HG03558 (cell line): ENCODE results near the gene NTRK3.

Experiments used
- ATAC-seq: cut with Tn5 transposase; IDR thresholded peaks from one replicate; pipeline ENCODE4 v1.9.1; 2021; ENCODE audit warnings: moderate number of reproducible peaks; ENCODE audit not compliant: unreplicated experiment; ENCODE audit errors: extremely low read depth

Gene NTRK3

DNA sequence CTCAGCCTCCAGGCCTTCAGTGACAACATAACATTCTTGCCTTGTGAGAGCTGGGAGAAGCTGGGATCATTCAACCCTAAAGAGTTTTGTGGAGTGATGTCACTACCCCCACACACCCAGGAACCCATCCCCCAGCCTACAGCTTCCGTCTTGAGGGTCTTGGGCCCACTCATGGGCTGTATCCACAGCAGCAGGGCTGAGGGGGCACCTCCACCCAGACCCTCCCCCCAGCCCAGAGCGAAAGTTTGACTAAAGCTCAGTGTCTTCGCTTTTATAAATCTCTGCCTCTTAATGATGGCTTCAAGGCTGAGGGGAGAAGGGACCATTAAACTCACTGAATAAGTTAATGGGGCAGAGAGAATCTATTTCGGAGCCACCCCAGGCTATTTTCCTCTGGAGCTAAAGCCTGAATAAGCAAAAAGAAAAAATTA, 23.8 kb downstream of the NTRK3 start:
- no peak for ATAC-seq

DNA sequence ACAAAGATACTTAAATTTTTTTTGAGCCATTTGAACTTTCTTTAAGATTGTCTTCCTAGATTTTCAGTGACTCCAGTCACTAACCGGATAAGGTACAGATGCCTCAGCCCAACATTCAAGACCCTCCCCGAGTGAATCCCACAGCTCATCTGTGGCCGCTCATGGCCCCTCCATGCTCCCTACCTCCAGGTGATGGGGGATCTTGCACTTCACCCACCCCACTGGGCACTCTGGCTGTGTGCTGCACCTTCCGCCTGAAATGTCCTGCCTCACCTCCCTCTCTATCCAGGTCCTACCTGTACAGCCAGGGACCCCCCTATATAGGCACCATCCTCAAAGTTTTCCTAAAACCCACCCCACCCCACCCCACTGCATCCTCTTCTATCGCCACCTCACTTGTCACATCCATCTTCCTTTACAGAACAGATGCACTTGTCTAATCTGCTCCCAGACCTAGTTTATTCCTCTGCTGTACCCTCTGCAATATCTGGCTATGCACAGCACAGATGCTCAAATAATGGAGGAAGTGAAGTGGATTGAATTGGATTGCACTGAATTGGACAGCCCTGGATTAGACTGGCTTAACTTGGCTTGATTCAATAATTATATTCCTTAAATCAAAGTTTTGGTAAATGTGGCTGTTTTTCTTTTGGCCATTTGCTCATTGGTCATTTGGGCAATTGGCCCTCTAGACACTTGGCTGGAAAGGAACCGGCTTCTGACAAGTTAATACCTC, 24.5 kb downstream of the NTRK3 start:
- ATAC-seq: no peak

DNA sequence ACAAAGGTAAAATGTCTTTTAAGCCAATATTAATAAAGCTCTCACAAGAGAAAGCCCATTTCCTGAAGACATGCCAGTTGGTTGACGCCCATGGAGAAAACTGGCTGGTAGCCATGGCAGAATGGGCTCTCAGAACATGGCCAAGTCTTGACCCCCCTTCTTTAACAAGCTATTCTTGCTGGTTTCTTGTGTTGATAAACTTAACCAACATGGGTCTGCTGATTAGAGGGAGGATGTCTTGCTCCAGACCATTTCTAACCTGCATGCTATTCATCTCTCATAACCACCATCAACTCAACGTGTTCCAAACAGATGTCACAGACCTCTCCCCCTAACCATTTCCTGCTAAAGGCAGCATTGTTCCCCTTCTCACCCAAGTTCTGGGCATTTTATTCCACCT, 25.7 kb downstream of the NTRK3 start:
- ATAC-seq: no peak

DNA sequence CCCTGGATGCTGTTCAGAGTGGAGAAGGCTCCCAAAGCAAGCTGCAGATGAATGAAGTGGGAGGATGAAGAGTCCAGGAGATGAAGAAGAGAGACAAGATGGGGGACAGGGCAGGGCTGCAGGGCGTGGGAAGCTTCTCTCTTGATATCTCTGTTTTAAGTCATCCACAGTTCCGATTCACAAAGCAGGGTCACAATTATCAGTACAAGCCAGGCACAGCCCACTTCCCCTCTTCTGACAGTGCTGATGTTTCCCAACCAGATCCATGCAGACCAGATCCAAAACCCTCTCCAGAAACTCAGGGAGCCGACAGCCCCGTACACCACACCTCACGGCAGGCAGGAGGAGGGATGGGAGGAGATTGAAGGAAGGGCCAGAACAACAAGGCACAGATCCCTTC, 31.1 kb downstream of the NTRK3 start:
- ATAC-seq: no peak

DNA sequence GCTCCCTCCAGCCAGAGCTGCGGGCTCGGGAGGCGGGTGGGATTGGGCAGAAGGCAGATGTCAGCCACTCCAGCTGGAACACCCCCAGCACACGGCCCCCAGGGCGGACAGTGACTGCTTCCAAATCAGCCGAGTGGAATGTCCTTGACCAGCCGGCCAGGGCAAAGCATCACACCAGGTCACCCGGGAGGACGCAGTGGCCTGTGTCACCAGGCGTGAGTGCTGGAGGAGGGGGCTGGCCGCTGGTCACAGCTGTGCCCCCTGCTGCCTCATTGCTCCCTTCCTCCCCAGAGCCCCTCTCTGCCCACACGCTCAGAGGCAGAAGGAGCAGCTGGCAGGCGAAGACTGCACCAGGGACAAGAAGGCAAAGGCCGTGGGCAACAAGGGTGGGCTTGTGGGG, 33.5 kb downstream of the NTRK3 start:
- no peak for ATAC-seq

DNA sequence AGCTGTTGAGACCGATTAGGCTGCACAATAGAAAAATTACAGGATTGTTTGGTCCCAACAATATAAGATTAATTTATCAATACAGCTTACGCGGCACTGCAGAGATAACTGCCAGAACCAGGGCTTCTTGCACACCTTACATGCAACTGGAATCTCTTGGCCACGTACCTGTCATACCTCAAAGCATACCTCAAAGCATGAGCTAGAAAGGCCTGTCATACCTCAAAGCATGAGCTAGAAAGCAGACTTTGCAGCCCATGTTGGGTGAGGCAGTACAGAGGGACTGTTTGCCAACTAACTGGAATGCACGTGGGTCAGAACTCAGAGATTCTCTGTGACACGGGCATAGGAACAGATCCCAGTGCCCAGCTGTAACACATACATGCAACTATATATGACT, 34.7 kb downstream of the NTRK3 start:
- no peak for ATAC-seq

DNA sequence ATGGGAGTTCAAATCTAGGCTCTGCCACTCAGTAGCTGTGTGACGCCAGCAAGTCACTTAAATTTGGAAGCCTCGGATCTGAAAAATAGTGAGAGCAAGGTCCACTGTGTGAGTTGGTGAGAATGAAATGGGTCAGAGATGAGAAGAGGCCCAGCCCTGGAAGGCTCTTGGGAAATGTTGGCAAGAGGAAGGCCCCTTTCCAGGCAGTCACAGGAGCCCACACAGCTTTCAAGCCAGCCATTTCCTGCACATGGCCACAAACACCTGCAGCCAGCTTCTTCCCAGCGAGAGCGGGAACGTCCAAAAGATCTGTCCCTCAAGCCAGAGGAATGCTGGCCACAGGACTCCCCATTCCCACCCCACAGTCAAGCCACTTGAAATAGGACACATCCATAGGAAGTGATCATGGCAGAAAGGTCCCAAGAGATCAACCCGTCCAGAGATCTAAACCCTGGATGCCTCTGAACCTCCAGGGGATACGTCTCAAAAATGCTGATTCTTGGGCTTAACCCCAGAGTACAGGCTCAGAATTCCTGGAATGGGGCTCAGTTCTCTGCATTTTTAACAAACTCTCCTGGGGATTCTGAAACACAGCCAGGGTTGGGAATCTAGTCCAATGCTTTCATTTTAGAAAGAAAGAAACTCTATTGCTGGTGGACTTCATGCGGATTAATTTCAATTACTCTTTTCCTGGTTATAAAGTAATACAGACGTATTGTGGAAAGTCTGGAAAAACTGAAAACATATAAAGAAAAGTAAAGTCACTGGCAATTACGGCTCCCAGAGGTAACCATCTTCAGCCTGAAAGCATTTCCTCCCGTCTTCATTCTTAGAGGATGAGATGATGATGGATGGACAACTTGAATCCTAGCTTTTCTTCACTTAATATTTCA, 35.9 kb downstream of the NTRK3 start:
- ATAC-seq: no peak

DNA sequence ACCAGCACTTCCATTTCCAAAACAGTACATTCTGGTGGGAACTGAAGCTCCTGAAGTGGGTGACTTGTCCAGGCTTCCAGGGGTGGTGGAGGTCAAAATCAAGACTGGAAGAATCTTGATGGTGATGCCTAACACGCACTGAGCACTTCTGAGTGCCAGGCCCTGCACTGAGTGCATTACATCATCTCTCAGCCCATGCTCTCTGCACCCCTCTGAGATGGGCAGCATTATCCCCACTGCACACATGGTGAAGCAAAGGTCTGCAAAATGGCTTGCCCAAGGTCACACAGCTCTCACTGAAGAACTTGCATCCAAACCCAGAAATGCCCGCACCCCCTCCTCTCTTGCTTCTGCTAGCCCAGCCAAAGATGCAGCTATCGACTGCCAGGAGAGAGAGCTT, 36.9 kb downstream of the NTRK3 start:
- no peak for ATAC-seq

DNA sequence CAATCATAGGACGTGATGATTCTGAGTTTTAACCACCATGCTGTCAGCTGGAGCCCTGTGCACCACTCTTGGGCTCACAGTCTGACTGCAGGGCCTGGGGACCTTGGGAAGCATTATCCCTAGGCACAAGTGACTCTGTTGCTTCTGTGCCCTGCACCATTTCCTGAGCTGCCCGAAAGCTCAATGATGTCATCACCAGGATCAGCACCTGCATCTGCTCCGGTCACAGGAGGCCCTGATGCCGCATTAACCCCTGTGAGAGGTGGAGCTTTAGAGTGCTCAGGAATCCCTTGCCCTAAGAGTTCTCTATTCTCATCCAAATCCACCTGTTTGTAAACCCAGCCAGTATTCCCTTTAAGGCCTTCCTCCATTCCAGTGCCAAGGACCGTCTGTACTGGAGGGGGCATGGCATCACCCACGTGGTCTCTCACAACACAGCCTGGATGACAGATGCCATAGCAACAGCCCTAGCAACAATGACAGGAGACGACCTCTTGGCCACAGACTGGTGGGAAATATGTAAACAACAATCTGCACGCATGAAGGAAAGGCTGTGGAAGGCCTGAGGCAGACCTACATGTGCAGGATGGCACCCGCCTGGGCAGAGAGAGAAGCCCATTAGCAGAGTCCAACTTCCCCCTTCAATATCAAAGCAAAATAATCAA, 37.9 kb downstream of the NTRK3 start:
- ATAC-seq: no peak

DNA sequence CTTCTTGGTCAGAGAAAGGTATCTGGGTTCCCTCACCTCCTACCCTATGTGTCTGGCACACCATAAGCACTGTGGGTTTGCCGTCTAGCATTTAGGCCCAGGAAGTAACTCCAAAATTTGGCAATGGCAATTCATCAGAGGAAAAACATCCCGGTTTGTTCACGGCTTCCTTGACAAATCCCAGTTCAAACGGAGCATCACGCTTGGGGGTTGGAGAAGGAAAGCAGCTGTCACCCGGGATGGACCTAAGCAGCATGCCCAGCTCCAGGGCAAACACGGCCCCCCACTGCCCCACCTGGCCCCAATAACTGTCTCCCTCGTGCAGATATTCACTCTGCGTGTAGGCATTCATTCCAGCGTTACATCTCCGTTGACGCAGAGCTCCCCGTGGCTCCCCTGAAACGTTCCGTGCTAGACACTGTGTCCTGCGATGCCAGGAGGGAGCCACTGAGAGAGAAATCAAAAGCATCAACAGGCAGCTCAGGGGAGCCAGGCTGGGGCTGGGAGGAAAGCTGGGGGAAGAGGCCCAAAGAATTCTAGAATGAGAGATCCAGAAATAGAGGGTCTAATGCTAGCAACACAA, 41.4 kb downstream of the NTRK3 start:
- ATAC-seq: no peak

DNA sequence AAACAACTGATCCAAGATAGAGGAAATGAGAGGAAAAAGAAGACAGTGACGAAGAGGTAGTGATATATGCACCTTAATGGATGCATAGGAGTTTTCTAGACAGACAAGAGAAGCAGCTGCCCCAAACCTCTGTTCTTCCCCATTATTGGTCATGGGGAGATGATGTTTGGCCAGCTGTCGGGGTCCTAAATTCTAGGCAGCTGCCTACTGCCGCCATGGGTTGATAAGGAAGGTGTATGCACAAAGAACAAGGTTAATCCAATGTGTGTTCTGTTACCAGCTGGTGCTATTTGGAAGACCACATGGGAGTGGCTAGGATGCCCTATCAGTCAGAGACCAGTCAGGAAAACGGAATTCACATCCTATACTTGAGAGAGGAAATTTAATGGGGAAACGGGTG, 47.4 kb downstream of the NTRK3 start:
- no peak for ATAC-seq

DNA sequence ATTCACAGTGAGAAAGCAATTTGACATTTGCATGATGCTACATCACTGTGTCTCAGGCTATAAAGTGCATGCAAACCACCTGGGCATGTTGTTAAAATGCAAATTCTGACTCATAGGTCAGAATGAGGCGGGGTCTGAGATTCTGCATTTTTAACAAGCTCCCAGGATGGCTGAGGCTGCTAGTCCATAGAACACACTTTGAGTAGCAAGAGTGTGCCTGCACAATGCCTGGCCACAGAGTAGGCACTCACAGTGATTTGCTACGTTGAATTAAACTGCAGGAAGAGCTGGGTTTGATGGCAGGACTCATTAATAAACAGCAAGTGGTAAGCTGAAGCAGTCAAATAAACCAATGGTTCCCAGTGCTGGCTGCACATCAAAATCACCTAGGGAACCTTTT, 48.1 kb downstream of the NTRK3 start:
- ATAC-seq: no peak

DNA sequence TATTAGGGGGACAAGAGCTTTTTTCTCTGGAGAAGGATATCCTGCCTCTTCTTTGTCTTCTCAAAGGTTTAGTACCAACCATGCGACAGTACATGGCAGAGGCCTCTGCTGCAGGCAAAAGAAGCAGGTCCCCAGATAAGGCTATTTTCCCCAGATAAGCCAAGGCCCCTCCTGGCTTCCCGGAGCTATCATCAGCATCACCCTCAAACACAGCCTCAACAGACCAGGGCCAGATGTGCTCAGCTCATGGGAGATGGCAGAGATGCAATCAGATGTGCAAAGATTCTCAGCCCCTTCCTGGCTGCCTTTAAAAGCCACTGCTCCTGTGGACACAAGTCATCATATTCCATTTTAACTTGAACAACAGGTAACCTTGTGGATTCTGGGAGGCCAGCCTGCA, 49.0 kb downstream of the NTRK3 start:
- ATAC-seq: no peak

DNA sequence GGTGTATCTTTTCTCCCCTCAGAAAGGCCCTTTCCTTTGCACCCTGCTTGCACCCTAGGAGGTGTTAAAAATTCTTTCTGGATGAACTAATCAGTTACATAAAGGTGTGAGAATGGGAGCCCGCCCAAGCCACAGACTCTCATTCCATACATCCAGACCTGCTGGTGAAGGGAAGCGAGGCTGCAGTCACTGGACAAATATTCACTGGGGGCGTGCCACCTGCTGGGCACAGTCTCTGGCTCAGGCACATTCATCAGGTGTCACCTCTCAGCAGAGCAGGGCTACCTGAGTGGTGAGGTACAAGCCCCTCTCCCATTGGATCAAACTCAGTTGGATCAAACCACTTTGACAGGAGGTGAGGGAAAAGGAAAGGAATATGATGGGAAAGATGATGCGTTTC, 52.0 kb downstream of the NTRK3 start:
- ATAC-seq: no peak

DNA sequence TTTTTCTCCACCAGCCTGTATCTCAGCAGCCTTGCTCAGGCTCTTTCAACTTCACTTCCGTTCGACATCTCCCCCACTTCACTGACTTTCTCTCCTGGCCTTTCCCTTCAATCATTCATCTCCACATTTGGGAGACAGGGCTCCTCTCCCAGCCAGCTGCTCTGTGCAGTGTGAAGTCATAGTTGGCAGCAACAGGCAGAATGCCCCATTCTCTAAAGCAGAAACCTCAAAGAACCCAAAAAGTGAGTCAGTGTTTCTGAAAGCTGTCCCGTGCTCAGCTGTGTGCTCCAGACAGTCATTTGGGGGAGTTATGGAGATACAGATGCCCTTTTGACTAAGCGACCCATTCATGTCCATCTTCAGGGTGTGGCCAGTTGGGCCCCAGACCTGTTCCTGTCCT, 54.3 kb downstream of the NTRK3 start:
- no peak for ATAC-seq

DNA sequence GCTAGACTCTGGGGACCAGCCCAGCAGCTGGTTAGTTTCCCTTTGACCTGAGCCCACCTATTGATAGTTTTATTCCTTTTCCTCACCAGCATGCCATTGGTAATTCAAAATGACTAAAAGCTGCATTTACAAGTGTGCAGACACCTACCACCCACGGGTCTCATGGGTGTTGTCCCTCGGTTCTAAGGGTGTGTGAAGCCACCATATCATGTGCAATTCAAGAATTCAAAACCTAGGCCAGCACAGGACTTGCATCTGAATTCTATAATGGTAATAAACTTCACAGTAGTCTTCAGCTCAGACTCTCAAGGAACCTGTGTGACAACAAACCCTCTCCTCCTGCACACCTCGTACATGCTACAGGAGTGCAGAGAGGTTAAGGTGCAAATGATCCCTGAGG, 55.3 kb downstream of the NTRK3 start:
- no peak for ATAC-seq

DNA sequence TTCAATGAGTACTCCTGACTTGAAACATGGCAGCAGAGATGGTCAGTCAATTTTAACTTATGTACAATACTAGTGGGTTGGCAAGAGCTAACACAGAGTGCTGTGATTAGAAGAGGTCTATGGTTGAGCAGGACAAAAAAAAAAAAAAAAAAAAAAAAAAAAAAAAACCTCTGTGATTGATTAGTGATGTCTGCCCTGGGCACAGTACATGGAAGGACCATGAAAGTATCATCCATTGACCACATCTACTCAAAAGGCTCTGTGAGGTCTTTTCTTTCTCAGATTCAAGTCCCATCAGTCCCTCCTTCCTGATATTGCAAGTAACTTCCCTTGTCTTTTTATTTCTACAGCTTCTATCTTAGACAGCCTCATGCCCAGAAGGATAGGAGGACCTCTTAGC, 59.6 kb downstream of the NTRK3 start:
- no peak for ATAC-seq

DNA sequence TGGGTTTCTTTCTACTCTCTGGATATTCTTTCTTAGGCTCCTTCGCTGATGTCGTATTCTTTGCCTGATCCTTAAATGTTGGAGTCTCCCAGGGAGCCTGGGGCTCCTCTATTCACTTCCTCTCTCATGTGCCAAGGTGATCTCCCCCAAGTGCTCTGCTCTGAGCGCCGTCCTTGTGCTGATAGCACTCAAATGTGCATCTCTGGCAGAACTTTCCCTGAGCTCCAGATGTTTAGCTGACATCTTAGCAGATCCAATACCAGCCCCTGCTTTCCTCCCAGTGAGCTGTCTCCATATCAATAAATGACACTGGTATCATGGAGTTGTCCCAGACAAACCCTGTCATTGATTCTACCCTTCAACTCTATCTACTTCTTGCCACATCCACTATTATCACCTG, 62.4 kb downstream of the NTRK3 start:
- no peak for ATAC-seq

DNA sequence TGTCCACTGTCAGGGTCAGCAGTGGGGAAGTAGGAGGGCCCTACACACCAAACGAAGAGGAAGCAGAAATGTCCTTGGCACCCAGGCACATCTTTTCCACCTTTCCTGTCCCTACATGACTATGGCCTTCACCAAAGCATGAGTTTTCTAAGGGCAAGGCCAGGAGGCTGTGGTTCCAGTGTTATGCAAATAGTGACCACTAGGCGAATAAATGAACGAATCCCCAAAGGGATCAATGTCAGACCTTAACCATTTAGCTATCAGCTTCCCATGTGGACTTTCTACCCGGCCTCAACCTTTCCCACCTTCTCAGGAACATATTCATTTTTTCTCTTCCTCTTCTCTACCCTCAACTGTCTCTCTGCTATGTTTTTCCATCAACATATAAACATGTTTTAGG, 63.1 kb downstream of the NTRK3 start:
- ATAC-seq: no peak

DNA sequence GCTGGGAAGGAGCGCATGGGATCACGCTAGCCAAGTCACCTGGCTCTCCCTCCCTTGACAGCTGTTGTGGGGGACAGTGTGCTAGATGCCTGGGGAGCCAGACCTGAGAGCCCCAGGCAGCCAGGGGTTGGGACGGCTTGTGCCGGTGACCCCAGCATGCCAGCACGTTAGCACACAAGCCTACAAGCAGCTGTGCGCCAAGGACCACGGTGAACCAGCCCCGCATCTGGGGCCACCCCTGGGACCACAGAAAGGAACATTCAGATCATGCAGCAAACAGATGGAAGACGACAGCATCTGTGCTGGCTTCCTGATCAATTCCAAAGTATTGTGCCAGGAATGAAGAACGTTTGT, 64.8 kb downstream of the NTRK3 start:
- ATAC-seq: no peak

DNA sequence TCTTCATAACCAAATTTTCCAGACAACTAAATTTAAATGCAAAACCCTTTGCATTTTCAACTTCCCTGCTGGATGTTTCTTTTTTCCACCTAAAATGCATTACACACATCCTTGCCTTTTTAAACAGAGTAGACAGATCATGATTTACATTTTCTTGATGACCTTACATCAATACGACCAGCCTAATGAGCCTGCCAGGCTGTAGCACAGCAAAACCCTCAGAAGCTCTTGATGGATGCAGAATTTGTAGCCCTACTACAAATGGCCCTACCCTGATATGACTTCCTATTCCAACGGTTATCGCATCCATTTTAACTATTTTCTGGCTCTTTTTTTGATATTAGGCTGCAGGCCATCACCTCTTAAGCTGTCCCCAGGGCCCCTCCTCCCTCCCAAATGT, 66.3 kb downstream of the NTRK3 start:
- ATAC-seq: no peak
